ENCODE results near the gene YEATS2. TPM values are rescaled to one million over a fixed set of nuclear protein-coding genes. Genes with fewer than 3 reads are reported as not detected.

The YEATS2 gene
- total RNA-seq, 1 experiment from 2014 or later: 33.8 TPM

- Histone ChIP-seq H3K4me3 (ENCODE audit: low read depth in 2 of 2, low read length in 2 of 2) (no peak overlapping the region), H3K27ac (ENCODE audit: low read length) (no peak overlapping the region), H3K27me3 (ENCODE audit: control insufficient read depth, insufficient read depth, low read length) (no peaks in the 10 kb centered on the region), H3K9me3 (ENCODE audit: control insufficient read depth, insufficient read depth, low read depth, low read length) (no peaks in the 10 kb centered on the region), H3K4me1 (ENCODE audit: control insufficient read depth, insufficient read depth, low read length) (no peaks in the 10 kb centered on the region), H3K36me3 (ENCODE audit: control insufficient read depth, insufficient read depth, low read length) (peaks cover 16% of the 10 kb centered on the region)
- ChIA-PET CTCF (no interaction called here), POLR2A (no interaction called here)
- no TSS peak for BruUV-seq (replicated peaks)
- TF ChIP-seq REST (IDR thresholded peaks at IDR 0.05; ENCODE audit: insufficient read depth in 1 of 2, low read depth in 2 of 2, low read length in 1 of 2): no peak
- no peak for ATAC-seq
- DNase-seq (ENCODE audit: low read depth, low spot score): no peak
- intact Hi-C loops (cut with micrococcal nuclease; ENCODE audit: unreplicated experiment) (no loop called here), in situ Hi-C loops (cut with HindIII; ENCODE audit: low pct_unique_long_range_greater_than_20kb, low sequenced_read_pairs) (no loop called here)
Measured at GRCh38 chr3:183837894-183838293, 140.3 kb downstream of the YEATS2 start.

GRCh38 chr3:183839751-183840150 is 142.2 kb downstream of the YEATS2 start:
- DNase-seq (ENCODE audit: low read depth, low spot score): no peak

More at GRCh38 chr3:183839751-183840150, 142.2 kb downstream of the YEATS2 start:
- BruUV-seq (replicated peaks): no TSS peak
- H3K27me3 ChIP-seq (ENCODE audit: control insufficient read depth, insufficient read depth, low read length): no peaks in the 10 kb centered on the region
- TF ChIP-seq TCF7L2 (IDR thresholded peaks at IDR 0.05; ENCODE audit: low read depth, low read length) (no peak), POLR2AphosphoS5 (IDR thresholded peaks at IDR 0.05; ENCODE audit: low read depth, low read length) (no peak), CTCF (IDR thresholded peaks at IDR 0.05) (no peak), SIN3A (IDR thresholded peaks at IDR 0.05; ENCODE audit: borderline replicate concordance, insufficient read depth, low read depth, low read length) (no peak), REST (IDR thresholded peaks at IDR 0.05; ENCODE audit: insufficient read depth in 1 of 2, low read depth in 2 of 2, low read length in 1 of 2) (no peak)
- POLR2A ChIA-PET: no interaction called here
- H3K9me3 ChIP-seq (ENCODE audit: control insufficient read depth, insufficient read depth, low read depth, low read length): no peaks in the 10 kb centered on the region
- no peaks in the 10 kb centered on the region for H3K4me1 ChIP-seq (ENCODE audit: control insufficient read depth, insufficient read depth, low read length)
- H3K4me3 ChIP-seq (ENCODE audit: low read depth in 2 of 2, low read length in 2 of 2): no peak overlapping the region
- in situ Hi-C loops (cut with HindIII; ENCODE audit: low pct_unique_long_range_greater_than_20kb, low sequenced_read_pairs): no loop called here
- CTCF ChIA-PET: no interaction called here
- H3K27ac ChIP-seq (ENCODE audit: low read length): no peak overlapping the region
- H3K36me3 ChIP-seq (ENCODE audit: control insufficient read depth, insufficient read depth, low read length): peaks cover 23% of the 10 kb centered on the region
- intact Hi-C loops (cut with micrococcal nuclease; ENCODE audit: unreplicated experiment): no loop called here
- ATAC-seq: no peak

All from Panc1 (cell line).